ENCODE data around the gene AUTS2. TPM values are rescaled to one million over a fixed set of nuclear protein-coding genes. Genes with fewer than 3 reads are reported as not detected.

Gene AUTS2
- total RNA-seq, 2 experiments from 2014 or later, result 4.0 to 4.7 TPM

DNA sequence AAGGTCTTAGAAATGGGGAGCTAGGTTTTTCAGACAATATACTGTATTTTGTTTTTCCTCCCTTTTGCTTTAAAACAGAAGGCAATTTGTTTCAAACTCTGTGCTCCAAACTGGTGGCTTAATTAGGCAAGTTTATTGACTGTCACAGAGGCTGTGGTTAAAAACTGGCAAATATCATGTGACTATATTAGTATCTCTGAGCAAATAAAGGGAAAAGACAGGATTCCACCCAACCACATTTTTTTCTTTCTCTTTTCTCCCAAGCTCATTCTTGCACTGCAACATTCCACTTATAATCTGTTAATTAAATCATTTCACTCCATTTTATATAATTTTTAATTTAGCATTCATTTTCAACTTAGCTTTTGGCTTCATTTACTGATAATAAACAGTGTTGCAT is 615.8 kb downstream of the AUTS2 start:
- POLR2A ChIA-PET, result no interaction called here
- CTCF ChIA-PET, result interaction anchor here (0.7 to 1.0 kb wide), 2 partner anchors 8 to 170 kb away, joined by 3 read pairs; no protein-coding TSS in a partner anchor
- intact Hi-C loops (cut with micrococcal nuclease), result no loop called here
- DNase-seq, result no peak
- Mint-ChIP-seq H3K27ac (no peak overlapping the region), H3K4me1 (ENCODE audit: low read depth) (no peaks in the 10 kb centered on the region), H3K4me3 (no peak overlapping the region), H3K36me3 (no peaks in the 10 kb centered on the region), H3K27me3 (no peaks in the 10 kb centered on the region), H3K9me3 (peaks cover 3% of the 10 kb centered on the region)

DNA sequence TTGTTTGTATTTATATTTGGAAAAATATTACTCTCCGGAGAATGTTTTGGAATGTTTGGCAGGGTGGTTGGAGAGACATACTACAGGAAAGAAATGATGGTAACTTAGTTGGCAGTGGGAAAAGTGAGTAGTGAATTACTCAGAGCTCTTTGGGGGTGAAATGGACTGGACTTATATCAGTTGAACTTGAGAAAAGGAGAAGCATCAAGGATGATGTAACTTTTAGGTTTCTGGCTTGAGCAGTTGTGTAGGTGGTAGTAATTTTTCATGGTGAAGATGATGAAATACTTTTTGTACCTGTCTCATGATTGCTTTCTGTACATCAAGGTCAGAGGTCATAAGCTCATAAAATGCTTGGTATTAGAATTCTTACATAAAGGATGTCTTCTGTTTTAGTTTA is 617.2 kb downstream of the AUTS2 start:
- CTCF ChIA-PET, result no interaction called here
- Mint-ChIP-seq H3K27me3 (no peaks in the 10 kb centered on the region), H3K9me3 (peaks cover 6% of the 10 kb centered on the region), H3K36me3 (no peaks in the 10 kb centered on the region), H3K27ac (no peak overlapping the region), H3K4me3 (no peak overlapping the region), H3K4me1 (ENCODE audit: low read depth) (no peaks in the 10 kb centered on the region)
- intact Hi-C loops (cut with micrococcal nuclease), result no loop called here
- POLR2A ChIA-PET, result no interaction called here
- no peak for DNase-seq

DNA sequence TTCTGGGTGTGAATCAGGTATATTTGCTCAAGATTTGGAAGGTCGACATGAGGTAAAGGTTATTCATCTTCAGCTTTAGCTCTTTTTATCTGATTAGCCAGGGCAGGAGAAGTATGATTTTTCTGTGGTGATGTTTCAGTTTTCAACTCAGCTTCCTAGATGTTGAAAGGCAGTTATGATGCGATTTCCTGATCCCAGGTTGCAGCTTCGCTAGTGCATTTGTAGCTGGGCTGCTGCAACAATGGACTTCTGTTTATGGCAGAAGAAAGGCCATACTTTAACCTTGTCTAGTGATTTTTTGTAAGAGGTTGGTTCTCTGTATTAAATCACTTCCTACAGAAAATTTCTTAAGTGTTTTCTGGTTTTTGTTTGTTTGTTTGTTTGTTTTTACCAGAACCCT is 619.3 kb downstream of the AUTS2 start:
- CTCF ChIA-PET, result no interaction called here
- no peak for DNase-seq
- Mint-ChIP-seq H3K4me1 (ENCODE audit: low read depth) (no peaks in the 10 kb centered on the region), H3K4me3 (no peak overlapping the region), H3K36me3 (no peaks in the 10 kb centered on the region), H3K27ac (no peak overlapping the region), H3K27me3 (no peaks in the 10 kb centered on the region), H3K9me3 (peaks cover 4% of the 10 kb centered on the region)
- POLR2A ChIA-PET, result no interaction called here
- intact Hi-C loops (cut with micrococcal nuclease), result no loop called here

DNA sequence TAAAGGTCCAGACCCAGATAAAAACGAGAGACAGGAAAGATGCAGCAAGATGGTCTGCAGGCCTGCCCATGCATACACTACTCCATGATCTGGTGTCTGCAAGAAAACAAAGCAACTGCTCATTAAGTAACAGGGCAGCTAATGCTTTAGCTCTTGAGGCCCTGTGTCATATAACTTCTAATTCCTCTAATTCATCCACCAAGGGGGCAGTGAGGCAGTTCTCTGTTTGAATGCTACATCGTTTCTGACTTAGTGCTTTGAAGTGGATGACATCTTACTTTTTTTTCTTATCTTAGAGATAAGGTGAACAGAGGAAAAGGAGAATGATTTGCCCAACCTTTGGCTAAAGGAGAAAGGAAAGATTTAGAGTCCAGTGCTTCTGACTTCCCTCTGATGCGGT is 619.7 kb downstream of the AUTS2 start:
- Mint-ChIP-seq H3K27me3 (no peaks in the 10 kb centered on the region), H3K4me1 (ENCODE audit: low read depth) (no peaks in the 10 kb centered on the region), H3K27ac (no peak overlapping the region), H3K9me3 (peaks cover 4% of the 10 kb centered on the region), H3K4me3 (no peak overlapping the region), H3K36me3 (no peaks in the 10 kb centered on the region)
- ChIA-PET CTCF (no interaction called here), POLR2A (no interaction called here)
- no peak for DNase-seq
- intact Hi-C loops (cut with micrococcal nuclease), result no loop called here

DNA sequence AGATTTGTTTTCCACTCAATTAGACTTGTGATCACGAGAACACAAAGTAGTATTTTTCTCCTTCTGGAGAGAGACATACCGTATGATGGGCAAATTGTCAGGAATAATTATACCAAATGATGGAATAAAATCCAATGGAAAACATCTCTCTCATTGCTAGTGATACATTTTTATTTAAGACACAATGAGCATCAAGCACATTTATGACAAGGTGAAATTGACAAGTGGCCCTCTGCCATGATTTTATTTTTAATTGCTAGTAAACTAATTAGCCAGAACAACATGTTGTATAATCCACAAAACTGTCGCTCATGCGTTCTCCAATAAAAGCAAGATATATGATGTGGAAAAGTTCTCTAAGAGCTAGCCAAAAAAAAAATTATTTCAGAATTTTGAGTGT is 620.8 kb downstream of the AUTS2 start:
- CTCF ChIA-PET, result no interaction called here
- Mint-ChIP-seq H3K9me3 (peaks cover 4% of the 10 kb centered on the region), H3K36me3 (no peaks in the 10 kb centered on the region), H3K27ac (no peak overlapping the region), H3K4me3 (no peak overlapping the region), H3K27me3 (no peaks in the 10 kb centered on the region), H3K4me1 (ENCODE audit: low read depth) (no peaks in the 10 kb centered on the region)
- DNase-seq, result no peak
- POLR2A ChIA-PET, result no interaction called here
- intact Hi-C loops (cut with micrococcal nuclease), result no loop called here

DNA sequence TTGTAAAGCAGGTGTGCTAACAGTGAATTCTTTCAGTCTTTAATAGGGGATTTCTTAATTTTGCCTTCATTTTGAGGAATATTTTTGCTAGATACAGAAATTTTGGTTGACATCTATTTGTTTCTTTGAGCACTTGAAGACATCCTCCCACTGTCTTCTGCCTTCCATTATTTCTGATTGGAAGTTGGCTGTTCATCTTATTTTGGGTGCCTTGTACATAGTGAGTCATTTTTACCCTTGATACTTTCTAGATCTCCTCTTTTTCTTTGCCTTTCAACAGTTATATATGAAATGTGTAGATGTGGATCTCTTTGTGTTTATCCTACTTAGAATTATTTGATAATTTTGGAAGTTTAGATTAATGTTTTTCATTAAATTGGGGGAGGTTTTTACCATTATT is 631.0 kb downstream of the AUTS2 start:
- no peak overlapping the region for H3K27ac Mint-ChIP-seq
- intact Hi-C loops (cut with micrococcal nuclease), result no loop called here
- POLR2A ChIA-PET, result no interaction called here
- CTCF ChIA-PET, result no interaction called here
- DNase-seq, result no peak
- peaks cover 35% of the 10 kb centered on the region for H3K9me3 Mint-ChIP-seq
- no peaks in the 10 kb centered on the region for H3K4me1 Mint-ChIP-seq (ENCODE audit: low read depth)
- no peak overlapping the region for H3K4me3 Mint-ChIP-seq
- no peaks in the 10 kb centered on the region for H3K27me3 Mint-ChIP-seq
- no peaks in the 10 kb centered on the region for H3K36me3 Mint-ChIP-seq

DNA sequence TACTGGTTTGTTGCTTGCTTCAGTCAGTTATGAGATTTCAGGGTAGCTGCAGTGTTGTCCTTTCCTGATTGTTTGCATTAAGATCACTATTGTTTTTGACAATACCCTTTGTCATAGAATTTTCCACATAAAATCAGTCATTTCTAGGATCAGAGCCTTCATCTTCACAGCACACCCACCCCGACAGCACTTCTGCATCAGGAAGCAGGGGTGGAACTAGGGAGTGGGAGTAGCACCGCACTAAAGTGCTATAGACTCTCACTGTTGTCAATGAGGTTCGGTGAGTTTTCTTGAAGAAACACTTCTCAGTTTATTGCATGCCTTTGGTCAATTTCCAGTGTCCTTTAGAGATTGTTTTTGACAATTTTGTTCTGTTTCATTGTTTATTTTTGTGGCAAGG is 632.5 kb downstream of the AUTS2 start:
- intact Hi-C loops (cut with micrococcal nuclease), result no loop called here

DNA sequence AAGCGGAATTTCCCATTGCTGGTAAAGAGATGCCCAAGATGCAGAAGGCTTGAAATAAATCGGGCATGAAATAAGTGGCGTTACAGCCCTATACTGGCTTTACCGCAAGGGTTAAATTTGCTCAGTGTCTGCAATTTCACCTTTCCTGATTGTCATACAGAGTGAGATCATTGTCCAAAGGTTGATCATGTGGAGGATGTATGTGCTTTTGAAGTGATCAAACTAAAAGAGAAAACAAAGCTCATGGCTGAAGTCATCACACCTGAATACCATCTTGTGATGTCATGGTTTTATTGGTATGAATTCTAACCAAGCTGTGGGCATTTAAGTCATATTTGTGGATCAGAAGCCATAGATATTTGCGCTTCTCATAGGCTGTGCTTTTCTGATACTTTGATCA is 635.5 kb downstream of the AUTS2 start:
- no peak overlapping the region for H3K27ac Mint-ChIP-seq
- H3K27me3 Mint-ChIP-seq, result no peaks in the 10 kb centered on the region
- intact Hi-C loops (cut with micrococcal nuclease), result no loop called here
- peaks cover 33% of the 10 kb centered on the region for H3K9me3 Mint-ChIP-seq
- no peak overlapping the region for H3K4me3 Mint-ChIP-seq
- no peaks in the 10 kb centered on the region for H3K36me3 Mint-ChIP-seq
- ChIA-PET POLR2A (no interaction called here), CTCF (no interaction called here)
- DNase-seq, result no peak
- H3K4me1 Mint-ChIP-seq (ENCODE audit: low read depth), result no peaks in the 10 kb centered on the region

More for the DNA sequence above, 632.5 kb downstream of the AUTS2 start:
- Mint-ChIP-seq H3K4me1 (ENCODE audit: low read depth) (no peaks in the 10 kb centered on the region), H3K4me3 (no peak overlapping the region), H3K9me3 (peaks cover 35% of the 10 kb centered on the region), H3K27me3 (no peaks in the 10 kb centered on the region), H3K36me3 (no peaks in the 10 kb centered on the region), H3K27ac (no peak overlapping the region)
- ChIA-PET POLR2A (no interaction called here), CTCF (no interaction called here)
- no peak for DNase-seq

DNA sequence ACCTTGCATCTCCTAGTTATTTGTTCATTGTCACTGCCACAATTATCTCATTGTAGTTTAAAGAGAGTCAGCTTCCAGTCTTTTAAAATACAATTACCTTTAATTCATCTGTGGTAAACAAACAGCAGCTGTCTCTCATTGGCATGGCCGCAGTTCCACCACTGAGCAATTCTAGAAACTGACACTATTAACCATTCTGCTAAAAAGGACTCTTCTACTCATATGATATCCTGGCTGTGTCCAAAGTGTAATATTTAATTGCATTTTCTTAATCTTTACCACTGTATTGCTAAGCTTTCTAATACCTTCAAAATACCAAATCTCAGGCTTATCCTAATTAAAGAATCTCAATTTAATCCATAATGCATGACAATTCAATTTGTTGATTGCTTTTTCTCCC is 639.0 kb downstream of the AUTS2 start:
- H3K9me3 Mint-ChIP-seq, result peaks cover 8% of the 10 kb centered on the region
- DNase-seq, result no peak

DNA sequence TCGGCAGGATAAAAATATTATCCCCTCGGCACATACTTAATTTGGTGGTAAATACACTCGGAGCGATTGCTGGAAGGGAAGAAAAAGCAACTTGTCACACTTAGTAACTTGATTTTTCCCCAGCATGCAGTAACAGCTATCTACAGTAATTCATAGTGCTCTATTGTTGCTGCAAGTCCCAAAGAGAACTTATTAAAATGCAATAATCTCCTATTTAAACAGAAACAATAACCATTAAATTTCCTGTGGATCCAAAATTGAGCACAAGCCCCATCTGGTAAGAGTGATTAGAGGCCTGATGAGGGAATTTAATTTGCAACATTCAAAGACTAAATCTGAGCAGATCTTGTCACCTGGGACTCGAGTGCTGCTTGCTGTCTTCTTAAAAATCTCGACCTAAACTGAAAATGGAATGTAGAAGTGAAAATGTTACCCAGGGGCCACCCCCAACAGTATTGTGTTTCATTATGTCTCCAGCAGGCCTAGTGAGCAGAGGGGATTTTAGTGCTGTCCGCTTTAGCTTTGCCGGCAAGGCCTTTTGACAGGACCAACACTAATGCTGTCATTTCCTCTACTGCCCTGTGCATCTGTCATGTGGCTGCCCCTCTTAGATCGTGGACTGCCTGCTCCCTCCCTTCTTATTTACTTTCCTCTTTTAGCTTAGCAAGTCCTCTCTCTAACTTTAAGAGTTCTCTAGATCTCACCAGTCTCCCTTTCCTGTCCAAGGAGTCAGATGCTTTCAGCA is 639.7 kb downstream of the AUTS2 start:
- intact Hi-C loops (cut with micrococcal nuclease), result no loop called here
- H3K27me3 Mint-ChIP-seq, result no peaks in the 10 kb centered on the region
- no peak overlapping the region for H3K4me3 Mint-ChIP-seq
- H3K9me3 Mint-ChIP-seq, result peaks cover 5% of the 10 kb centered on the region
- ChIA-PET CTCF (no interaction called here), POLR2A (no interaction called here)
- no peak overlapping the region for H3K27ac Mint-ChIP-seq
- no peaks in the 10 kb centered on the region for H3K4me1 Mint-ChIP-seq (ENCODE audit: low read depth)
- no peak for DNase-seq
- no peaks in the 10 kb centered on the region for H3K36me3 Mint-ChIP-seq

More for the DNA sequence above, 639.0 kb downstream of the AUTS2 start:
- Mint-ChIP-seq H3K27ac (no peak overlapping the region), H3K4me1 (ENCODE audit: low read depth) (no peaks in the 10 kb centered on the region), H3K27me3 (no peaks in the 10 kb centered on the region), H3K36me3 (no peaks in the 10 kb centered on the region), H3K4me3 (no peak overlapping the region)
- ChIA-PET POLR2A (no interaction called here), CTCF (no interaction called here)
- intact Hi-C loops (cut with micrococcal nuclease), result no loop called here

DNA sequence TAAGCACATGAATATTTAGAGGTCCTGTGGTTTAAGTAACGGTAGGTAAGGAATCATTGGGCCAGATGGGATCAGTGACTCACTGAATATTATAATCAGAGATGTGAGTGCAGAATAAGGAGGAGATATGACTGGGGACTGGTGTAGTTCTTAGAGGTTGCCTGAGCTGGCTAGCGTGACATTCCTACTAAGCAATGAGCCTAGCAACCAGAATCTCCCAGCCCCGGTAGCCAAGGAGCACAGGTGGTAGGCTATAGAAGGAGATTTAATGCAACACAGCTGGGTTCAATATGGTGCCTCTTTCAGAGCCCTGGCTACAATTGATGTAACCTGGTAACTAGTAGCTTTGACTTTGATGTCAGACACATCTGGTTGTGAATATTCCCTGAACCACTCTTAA is 641.6 kb downstream of the AUTS2 start:
- Mint-ChIP-seq H3K36me3 (no peaks in the 10 kb centered on the region), H3K27me3 (no peaks in the 10 kb centered on the region), H3K4me3 (no peak overlapping the region), H3K27ac (no peak overlapping the region), H3K9me3 (no peaks in the 10 kb centered on the region), H3K4me1 (ENCODE audit: low read depth) (no peaks in the 10 kb centered on the region)
- ChIA-PET POLR2A (no interaction called here), CTCF (no interaction called here)
- intact Hi-C loops (cut with micrococcal nuclease), result no loop called here
- DNase-seq, result no peak

DNA sequence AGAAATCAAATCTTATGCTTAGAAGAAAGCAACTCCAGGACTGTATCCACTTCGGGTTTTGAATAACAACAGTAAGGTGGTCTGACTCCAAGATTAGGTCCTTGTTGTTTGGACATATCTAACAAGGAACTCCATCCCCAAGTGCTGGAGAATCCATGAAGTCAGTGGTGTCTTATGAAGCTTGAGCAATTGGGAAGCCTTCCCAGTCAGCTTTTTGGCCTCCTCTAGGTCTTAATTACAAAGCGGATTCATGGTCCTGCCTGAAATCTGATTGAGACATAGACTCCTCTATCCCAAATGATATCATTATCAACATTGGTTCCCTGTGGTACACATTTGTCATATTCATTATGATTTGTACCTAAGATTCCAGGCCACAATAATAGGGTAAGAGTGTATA is 642.6 kb downstream of the AUTS2 start:
- Mint-ChIP-seq H3K27ac (no peak overlapping the region), H3K4me1 (ENCODE audit: low read depth) (no peaks in the 10 kb centered on the region), H3K36me3 (no peaks in the 10 kb centered on the region), H3K4me3 (no peak overlapping the region), H3K9me3 (no peaks in the 10 kb centered on the region), H3K27me3 (no peaks in the 10 kb centered on the region)
- intact Hi-C loops (cut with micrococcal nuclease), result no loop called here
- ChIA-PET POLR2A (no interaction called here), CTCF (no interaction called here)
- no peak for DNase-seq

DNA sequence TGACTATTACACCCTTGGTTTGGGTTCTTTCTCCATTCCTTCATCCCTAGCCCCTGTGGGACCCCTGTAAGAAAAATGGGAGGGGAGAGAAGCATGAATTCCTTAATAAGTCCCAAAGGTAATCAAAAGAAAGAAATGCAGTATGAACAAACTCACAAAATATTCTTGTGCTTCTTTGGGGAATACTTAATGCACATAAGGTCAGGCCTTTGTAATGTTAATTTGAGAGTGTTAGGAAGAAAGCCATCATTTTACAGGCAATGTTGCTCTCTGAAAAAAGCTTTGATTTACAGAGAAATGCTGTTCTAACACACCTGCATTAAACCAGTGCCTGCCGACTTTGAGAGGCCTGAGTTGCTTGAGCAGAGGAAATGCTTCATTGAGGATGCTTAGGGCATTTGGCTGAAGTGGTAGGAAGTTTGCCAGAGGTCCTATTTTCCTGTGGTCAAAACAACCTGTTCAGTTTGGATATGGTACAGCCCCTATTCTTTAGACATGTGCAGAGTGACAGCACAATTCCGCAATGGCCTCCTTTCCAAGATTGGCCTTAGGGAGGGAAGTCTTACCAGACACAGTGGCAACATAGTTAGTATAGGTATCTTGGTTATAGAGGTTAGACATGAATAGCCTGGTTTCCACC is 643.4 kb downstream of the AUTS2 start:
- Mint-ChIP-seq H3K4me1 (ENCODE audit: low read depth) (no peaks in the 10 kb centered on the region), H3K4me3 (no peak overlapping the region), H3K27me3 (no peaks in the 10 kb centered on the region), H3K27ac (no peak overlapping the region), H3K36me3 (no peaks in the 10 kb centered on the region), H3K9me3 (no peaks in the 10 kb centered on the region)
- DNase-seq, result no peak
- CTCF ChIA-PET, result no interaction called here
- intact Hi-C loops (cut with micrococcal nuclease), result no loop called here
- POLR2A ChIA-PET, result no interaction called here
